Endometrial microvascular endothelial cells (primary cell): Measurements from ENCODE around the gene SEC14L6. TPM values are rescaled to one million over a fixed set of nuclear protein-coding genes. Genes with fewer than 3 reads are reported as not detected.

Source experiments
- in situ Hi-C: cut with HindIII; loops from 2 replicates; pipeline ENCODE4 v1.10.0; 2017; ENCODE audit warnings: low sequenced_read_pairs, low pct_unique_long_range_greater_than_20kb; ENCODE audit errors: inconsistent ontology term
- total RNA-seq: library from RNA; depleted of rRNA; stranded (reverse); fragments of >200 nt; gene quantifications from one replicate; pipeline ENCODE4 v1.2.3, GENCODE V29; 2015; ENCODE audit errors: inconsistent ontology term

Gene SEC14L6
- total RNA-seq, 1 donor from 2014 or later = not detected

GRCh38 chr22:30474683-30475424 is 71.7 kb downstream of the SEC14L6 start:
- in situ Hi-C loops = no loop called here

- in situ Hi-C loops = no loop called here
Measured at GRCh38 chr22:30474121-30474520, 72.4 kb downstream of the SEC14L6 start.

DNA sequence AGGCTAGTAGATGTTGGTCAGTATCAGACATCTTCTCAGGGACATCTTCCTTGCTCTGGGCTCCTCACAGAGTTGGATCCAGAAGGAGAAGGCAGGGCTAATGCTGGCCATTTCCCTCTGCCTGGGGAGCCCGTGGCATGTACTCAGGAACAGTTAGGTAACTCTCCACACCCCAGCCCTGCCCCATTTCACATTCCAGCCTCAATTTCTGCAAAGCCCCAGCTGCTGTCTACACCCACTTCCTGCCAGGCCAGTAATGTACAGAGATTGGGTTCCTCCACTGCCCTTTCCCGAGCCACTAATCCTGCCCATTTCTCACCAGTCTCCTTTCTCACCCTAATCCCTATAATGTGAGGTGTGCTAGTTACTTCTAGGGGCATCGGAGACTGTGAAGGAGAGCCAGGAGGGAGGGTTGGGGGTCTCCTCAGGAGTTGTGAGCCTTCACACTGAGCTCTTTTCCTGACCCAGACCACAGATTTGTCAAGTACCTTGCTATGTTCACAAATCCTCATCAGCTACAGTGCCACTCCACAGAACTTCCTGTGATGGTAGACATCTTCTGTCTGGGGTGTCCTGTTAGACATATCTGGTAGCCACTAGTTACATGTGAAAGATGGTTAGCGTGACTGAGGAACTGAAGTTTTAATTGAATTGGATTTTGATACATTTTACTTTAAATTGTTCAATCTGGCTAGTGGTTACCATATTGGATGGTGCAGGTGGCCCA is 73.4 kb downstream of the SEC14L6 start:
- in situ Hi-C loops = no loop called here

Other genes starting within 250 kb of the SEC14L6 start
- 12.1 TPM for gene TBC1D10A, start 219.8 kb downstream of the SEC14L6 start, total RNA-seq
- gene SF3A1, start 189.8 kb downstream of the SEC14L6 start, total RNA-seq = 81.0 TPM
- gene CCDC157, start 189.7 kb downstream of the SEC14L6 start, total RNA-seq = 2.0 TPM
- 11.2 TPM for gene RNF215, start 159.3 kb downstream of the SEC14L6 start, total RNA-seq
- 48.2 TPM for gene SEC14L2, start 149.7 kb downstream of the SEC14L6 start, total RNA-seq
- 86.3 TPM for gene MTFP1, start 121.0 kb downstream of the SEC14L6 start, total RNA-seq
- not detected for gene SEC14L3, start 74.7 kb downstream of the SEC14L6 start, total RNA-seq
- not detected for gene SEC14L4, start 41.0 kb downstream of the SEC14L6 start, total RNA-seq
- gene GAL3ST1, start 27.9 kb upstream of the SEC14L6 start, total RNA-seq = not detected
- 88.8 TPM for gene PES1, start 45.2 kb upstream of the SEC14L6 start, total RNA-seq
- gene TCN2, start 60.4 kb upstream of the SEC14L6 start, total RNA-seq = 97.4 TPM
- 40.0 TPM for gene SLC35E4, start 89.0 kb upstream of the SEC14L6 start, total RNA-seq
- gene DUSP18, start 121.1 kb upstream of the SEC14L6 start, total RNA-seq = 18.8 TPM
- gene OSBP2, start 148.1 kb upstream of the SEC14L6 start, total RNA-seq = 4.9 TPM